ENCODE measurements around the gene IQSEC1. TPM values are rescaled to one million over a fixed set of nuclear protein-coding genes. Genes with fewer than 3 reads are reported as not detected.

Gene IQSEC1
- total and polyA plus RNA-seq, 2 experiments from 2014 or later = 8.0 to 51.9 TPM

- no peaks in the 10 kb centered on the region for H3K4me1 ChIP-seq (ENCODE audit: insufficient read depth)
- no peak for ATAC-seq
Observed at GRCh38 chr3:12893247-12893646, 180.0 kb downstream of the IQSEC1 start.

More at GRCh38 chr3:12893247-12893646, 180.0 kb downstream of the IQSEC1 start:
- H2AFZ ChIP-seq = no peak overlapping the region
- Mint-ChIP-seq H3K4me3 (no peak overlapping the region), H3K9me3 (no peaks in the 10 kb centered on the region), H3K36me3 (ENCODE audit: low read depth) (no peaks in the 10 kb centered on the region; the same call in 2 of the 3 replicates), H3K4me1 (peaks cover 10% of the 10 kb centered on the region), H3K27ac (no peak overlapping the region), H3K27me3 (ENCODE audit: insufficient read depth, low read depth, poor library complexity) (peaks cover 19% of the 10 kb centered on the region)
- 0 out of 2 replicates have a peak, but pooled peaks cover 3% of the 10 kb centered on the region for H4K20me1 ChIP-seq (replicated peaks; ENCODE audit: insufficient read depth)
- H3K4me3 ChIP-seq = no peak overlapping the region
- H3K27ac ChIP-seq (ENCODE audit: low read depth) = no peak overlapping the region
- no peaks in the 10 kb centered on the region for H3K36me3 ChIP-seq (ENCODE audit: insufficient read depth)
- H3K9me2 ChIP-seq (ENCODE audit: insufficient read depth) = no peaks in the 10 kb centered on the region
- TF ChIP-seq CTCF (conservative IDR thresholded peaks at IDR 0.05; ENCODE audit: low read depth in 2 of 2) (no peak), POLR2AphosphoS5 (IDR thresholded peaks at IDR 0.05; ENCODE audit: low read depth) (no peak), STAT1 (IDR thresholded peaks at IDR 0.05; ENCODE audit: unreplicated experiment) (no peak), ZNF114 (CRISPR knock-in tag; IDR thresholded peaks at IDR 0.05) (no peak), ZNF462 (CRISPR knock-in tag; IDR thresholded peaks at IDR 0.05) (no peak), EZH2 (IDR thresholded peaks at IDR 0.05; ENCODE audit: low read depth, unreplicated experiment) (no peak), ZNF331 (CRISPR knock-in tag; IDR thresholded peaks at IDR 0.05; ENCODE audit: low read depth) (no peak), EZH2phosphoT487 (IDR thresholded peaks at IDR 0.05; ENCODE audit: unreplicated experiment) (no peak), REST (IDR thresholded peaks at IDR 0.05; ENCODE audit: unreplicated experiment) (no peak), JUNB (IDR thresholded peaks at IDR 0.05; ENCODE audit: unreplicated experiment) (no peak)
- H3K4me2 ChIP-seq = no peak overlapping the region
- H3F3A ChIP-seq (replicated peaks; ENCODE audit: low read depth) = no peaks in the 10 kb centered on the region
- no peak for DNase-seq (ENCODE audit: low spot score)
- no peaks in the 10 kb centered on the region for H3K79me2 ChIP-seq (replicated peaks; ENCODE audit: insufficient read depth)
- H3K27me3 ChIP-seq (ENCODE audit: insufficient read depth) = peaks cover 6% of the 10 kb centered on the region; the same call in 1 of the 2 replicates
